NK-92 (cell line): ENCODE data around the gene KBTBD13.
"Not testable (repeated sequence)": the region's sequence is repeated elsewhere in the genome, so short reads cannot be mapped to it uniquely, and the experiment has no call there.

Source experiments
- DNase-seq: peaks from one replicate; lab custom pipeline; 2025; ENCODE audit not compliant: unreplicated experiment; lab: John Stamatoyannopoulos, UW

Gene KBTBD13

DNA sequence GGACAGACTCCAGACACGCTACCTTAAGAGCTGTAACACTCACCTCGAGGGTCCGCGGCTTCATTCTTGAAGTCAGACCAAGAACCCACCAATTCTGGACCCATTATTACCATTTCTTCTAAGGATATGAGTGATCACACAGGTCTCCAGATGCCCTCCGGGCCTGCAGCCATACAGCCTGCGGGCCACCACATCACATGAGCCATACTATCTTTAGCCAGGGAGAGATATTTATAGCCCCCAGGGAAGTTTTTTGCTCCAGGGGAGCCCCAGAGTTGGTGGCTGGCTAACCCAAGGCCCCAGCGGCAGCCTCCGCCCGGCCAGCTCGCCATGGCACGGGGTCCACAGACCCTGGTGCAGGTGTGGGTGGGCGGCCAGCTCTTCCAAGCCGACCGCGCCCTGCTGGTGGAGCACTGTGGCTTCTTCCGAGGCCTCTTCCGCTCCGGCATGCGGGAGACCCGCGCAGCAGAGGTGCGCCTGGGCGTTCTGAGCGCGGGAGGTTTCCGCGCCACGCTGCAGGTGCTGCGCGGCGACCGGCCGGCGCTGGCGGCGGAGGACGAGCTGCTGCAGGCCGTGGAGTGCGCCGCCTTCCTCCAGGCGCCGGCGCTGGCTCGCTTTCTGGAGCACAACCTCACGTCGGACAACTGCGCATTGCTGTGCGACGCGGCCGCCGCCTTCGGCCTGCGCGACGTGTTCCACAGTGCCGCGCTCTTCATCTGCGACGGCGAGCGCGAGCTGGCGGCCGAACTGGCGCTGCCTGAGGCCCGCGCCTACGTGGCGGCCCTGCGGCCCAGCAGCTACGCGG is at the start of gene KBTBD13:
TSS of gene KBTBD13 (plus strand) at position 261 of the 805 bp plus-strand sequence. CDS start at position 331, 70 bp downstream.
- DNase-seq, result no peak

DNA sequence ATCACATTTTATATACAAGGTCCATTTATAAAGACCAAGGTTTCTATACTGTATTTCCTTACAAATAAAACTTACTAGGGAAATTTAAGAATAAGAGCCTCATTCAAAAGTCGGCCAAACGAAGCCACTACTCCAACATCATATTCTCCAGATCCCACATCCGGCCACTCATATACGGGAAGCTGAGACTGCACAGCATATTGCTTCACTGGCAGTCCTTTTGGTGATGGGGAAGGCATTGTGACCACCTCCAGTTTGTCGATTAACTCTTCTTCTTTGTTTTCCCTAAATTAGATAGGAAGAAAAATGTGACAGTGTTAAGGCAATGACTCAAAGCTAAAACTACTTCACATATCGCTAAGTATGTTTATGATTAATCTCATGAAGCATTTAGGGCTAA is 49.8 kb upstream of the KBTBD13 start:
- DNase-seq, result no peak

- DNase-seq, result no peak
Measured at GRCh38 chr15:65027593-65027992, 49.0 kb upstream of the KBTBD13 start.

- DNase-seq, result no peak
Measured at GRCh38 chr15:65028338-65028737, 48.2 kb upstream of the KBTBD13 start.

DNA sequence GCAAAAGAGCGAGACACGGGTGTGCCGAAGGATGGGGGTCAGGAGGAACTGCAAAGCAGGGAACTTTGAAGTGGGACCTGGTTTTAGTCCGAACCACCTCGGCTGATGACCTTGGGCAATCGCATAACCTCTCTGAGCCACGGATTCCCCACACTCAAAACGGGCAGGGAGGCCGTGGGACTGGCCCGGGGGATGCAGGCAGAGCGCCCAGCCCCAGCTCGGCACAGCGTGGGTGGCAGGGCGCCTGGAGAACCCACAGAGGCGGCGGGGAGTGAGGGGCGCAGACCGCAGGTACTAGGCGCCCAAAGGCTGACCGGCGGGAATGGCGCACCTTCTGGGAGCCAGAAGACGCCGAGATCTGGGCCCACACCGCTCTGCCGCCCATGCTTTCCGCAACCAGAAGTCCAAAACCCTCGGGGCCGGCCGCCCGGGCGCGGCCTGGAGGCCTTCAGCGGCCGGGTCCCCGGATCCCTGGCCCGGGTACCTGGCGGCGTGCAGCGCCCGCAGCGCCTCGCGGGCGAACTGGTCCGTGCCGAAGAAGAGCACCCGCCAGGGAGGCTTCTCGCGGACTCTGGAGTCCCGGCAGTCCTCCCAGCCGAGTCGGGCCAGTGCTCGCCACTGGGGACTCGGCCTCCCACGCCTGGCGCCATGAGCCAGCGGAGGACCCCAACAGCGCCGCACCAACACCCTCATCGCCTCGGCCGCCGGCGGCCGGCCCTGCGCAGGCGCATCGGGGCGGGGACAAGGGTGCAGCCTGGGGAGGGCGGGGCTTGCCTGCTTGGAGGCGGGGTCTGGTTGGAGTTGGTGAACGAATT is 47.4 kb upstream of the KBTBD13 start, which contains the start of gene MTFMT:
TSS of gene MTFMT (minus strand) at position 719 of the 815 bp plus-strand sequence. CDS start at position 693, 26 bp downstream.
- DNase-seq, result peak; percentile 62

DNA sequence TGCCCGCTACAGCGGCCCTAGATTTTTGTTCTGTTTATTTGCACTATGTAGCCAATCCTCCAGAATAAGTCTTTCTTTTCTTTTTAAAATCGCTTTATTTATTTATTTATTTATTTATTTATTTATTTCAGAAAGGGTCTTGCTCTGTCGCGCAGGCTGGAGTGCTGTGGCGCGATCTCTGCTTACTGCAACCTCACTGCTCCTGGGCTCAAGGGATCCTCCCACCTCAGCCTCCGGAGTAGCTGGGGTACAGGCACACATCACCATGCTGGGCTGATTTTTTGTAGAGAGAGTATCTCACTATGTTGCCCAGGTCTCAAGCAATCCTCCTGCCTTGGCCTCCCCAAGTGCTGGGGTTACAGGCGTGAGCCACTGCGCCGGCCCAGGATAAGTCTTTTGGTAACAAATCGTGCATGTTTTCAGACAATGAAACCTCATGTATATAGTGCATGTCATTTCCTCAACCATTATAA is 46.8 kb upstream of the KBTBD13 start:
- no peak for DNase-seq

GRCh38 chr15:65032801-65033537 is 43.6 kb upstream of the KBTBD13 start:
- DNase-seq, result no peak

- DNase-seq, result no peak
Measured at GRCh38 chr15:65033659-65034269, 42.8 kb upstream of the KBTBD13 start.

DNA sequence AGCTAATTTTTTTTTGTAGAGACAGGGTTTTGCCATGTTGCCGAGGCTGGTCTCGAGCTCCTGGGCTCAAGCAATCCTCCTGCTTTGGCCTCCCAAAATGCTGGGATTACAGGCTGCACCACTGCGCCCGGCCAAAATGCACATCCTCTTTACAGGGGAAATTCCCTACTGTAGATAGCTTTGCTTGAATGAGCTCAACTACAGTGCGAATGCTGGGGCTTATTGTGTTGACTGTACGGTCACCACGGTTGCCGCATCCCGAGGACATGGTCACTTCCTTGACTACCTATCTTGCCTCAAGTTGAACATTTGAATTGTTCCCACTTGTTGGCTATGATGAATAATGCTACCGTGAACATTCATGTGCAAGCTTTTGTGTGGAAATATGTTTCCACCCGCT is 41.8 kb upstream of the KBTBD13 start:
- DNase-seq, result no peak

GRCh38 chr15:65037309-65037708 is 39.2 kb upstream of the KBTBD13 start:
- no peak for DNase-seq

DNA sequence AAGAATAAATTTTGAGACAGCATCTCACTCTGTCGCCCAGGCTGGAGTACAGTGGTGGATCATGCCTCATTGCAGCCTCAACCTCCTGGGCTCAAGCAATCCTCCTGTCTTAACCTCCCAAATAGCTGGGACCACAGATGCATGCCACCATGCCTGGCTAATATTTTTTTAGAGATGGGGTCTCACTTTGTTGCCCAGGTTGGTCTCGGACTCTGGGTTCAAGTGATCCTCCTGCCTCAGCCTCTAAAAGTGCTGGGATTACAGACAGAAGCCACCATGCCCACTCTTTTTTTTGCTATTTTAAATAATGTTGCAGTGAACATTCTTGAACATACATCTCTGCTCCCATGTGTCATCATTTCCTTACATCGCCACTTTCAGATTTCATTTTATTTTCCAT is 38.1 kb upstream of the KBTBD13 start:
- no peak for DNase-seq

- DNase-seq, result no peak
Measured at GRCh38 chr15:65038836-65039235, 37.7 kb upstream of the KBTBD13 start.

DNA sequence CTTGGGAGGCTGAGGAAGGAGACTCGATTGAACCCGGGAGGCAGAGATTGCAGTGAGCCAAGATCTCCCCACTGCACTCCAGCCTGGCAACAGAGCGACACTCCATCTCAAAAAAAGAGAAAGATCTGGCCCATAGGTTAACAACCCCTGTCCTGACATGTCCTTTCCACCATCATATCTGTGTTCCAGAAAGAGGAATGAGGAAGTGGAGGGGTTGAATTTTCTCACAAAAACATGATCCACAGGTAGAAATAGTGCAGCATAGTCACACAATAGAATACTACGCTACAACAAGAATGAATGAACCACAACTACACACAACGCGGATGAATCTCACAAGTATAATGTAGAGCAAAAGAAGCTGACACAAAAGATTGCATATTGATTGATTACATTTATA is 36.1 kb upstream of the KBTBD13 start:
- no peak for DNase-seq

GRCh38 chr15:65041787-65042186 is 34.8 kb upstream of the KBTBD13 start:
- no peak for DNase-seq

GRCh38 chr15:65042776-65043327 is 33.7 kb upstream of the KBTBD13 start:
- no peak for DNase-seq

GRCh38 chr15:65044218-65044617 is 32.3 kb upstream of the KBTBD13 start:
- not testable (repeated sequence) for DNase-seq

DNA sequence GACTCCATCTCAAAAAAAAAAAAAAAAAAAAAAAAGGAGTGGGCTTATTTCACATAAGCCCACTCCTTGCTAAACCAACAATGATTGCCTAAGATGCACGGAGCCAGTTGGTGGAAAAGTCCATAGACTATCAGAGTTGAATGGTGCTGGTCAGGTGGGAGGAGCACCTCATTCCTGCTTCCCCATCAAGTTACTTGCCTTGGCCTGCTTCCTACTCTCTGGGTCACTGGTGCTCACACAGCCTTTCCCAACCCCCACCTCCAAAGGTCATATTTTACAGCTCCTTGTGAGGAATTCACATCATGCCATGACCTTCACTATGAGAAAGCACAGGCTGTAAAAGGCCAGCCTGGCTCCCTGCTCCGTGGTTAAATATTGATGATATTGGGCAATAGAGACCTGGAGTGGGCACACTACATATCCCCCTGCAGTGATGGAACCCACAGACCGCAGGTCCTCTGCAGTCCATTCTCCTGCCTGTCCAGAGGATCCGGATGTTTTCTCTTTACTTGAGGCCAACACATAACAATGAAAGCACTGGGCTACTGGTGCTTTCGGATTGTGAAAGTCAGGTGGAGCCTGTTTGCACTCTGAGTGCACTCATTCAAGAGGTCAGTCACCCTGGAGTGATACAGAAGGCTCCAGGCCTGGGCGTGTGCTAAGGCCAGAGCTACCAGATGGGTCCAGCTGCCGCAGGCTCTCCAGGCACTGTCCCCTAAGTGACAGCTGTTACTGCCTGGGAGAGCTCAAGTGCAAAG is 31.6 kb upstream of the KBTBD13 start, which contains the start of gene SLC51B:
TSS of gene SLC51B (plus strand) at position 664 of the 758 bp plus-strand sequence. CDS start 4,618 bp downstream, outside the sequence.
- DNase-seq, result no peak

GRCh38 chr15:65048241-65048640 is 28.3 kb upstream of the KBTBD13 start:
- no peak for DNase-seq

DNA sequence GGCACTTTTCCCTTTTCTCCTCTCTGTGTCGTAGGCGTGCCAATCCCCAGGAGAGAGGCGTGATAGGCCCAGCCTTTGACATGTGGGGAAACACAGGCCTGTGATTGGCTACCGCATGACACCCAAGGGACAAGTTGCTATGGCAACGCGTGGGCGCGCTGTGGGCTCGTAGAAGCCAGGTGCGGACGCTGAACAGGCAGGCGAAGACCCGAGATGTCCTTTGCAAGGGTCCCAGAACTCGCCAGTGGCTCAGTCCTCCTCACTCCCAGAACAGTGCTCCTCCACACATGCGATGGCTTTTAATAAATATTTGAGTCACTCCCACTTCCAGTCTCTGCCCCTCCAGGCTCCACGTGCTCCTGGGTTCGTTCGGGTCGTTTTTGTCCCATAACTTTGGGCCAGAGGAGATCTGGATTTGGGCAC is 27.1 kb upstream of the KBTBD13 start:
- DNase-seq, result no peak

DNA sequence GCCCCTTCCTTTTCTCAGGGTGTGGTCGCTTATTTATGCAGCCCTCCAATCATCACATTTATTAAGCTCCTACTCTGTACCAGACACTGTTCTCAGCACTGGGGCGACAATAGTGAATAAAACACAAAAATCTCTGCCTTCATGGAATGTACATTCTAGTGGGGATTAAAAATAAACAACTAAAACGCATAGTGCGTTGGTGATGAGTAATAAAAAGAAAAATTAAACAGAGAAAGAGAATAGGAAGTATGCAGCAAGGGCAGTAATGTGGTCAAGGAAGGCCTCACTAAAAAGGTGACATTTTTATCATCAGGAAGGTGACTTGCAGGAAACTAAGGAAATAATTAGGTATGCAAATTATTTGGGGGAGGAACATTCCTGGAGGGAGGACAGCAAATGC is 26.3 kb upstream of the KBTBD13 start:
- no peak for DNase-seq
